Activated naive CD8-positive, alpha-beta T cell treated with anti-CD3 and anti-CD28 coated beads, Interleukin-2, amount 10 ng/mL, durations not matched to agents 7 days and 5 days (primary cell): Measurements from ENCODE around the gene ERG28. TPM values are rescaled to one million over a fixed set of nuclear protein-coding genes. Genes with fewer than 3 reads are reported as not detected.
A peak's percentile ranks its signal among the peaks of the same experiment; 100 is the strongest.

Source experiments
- ATAC-seq: fragments of 150-1000 bp; cut with Tn5 transposase; one replicate; pipeline ENCODE4 v1.10.0; 2021; ENCODE audit warnings: low read depth, moderate library complexity
- POLR2A ChIA-PET: fragments of 350-600 bp; sonication (Branson Sonifier 250); formaldehyde crosslinking; loops from one replicate; lab custom pipeline; 2021; ENCODE audit warnings: antibody characterized with exemption; lab: Charles Lee
- DNase-seq: peaks from one replicate; pipeline ENCODE4 v3.0.0; 2021
- H3K27ac Mint-ChIP-seq: one replicate; pipeline ENCODE4 v1.8.0; 2022; ENCODE audit warnings: mild to moderate bottlenecking, mixed read lengths
- H3K27me3 Mint-ChIP-seq: one replicate; pipeline ENCODE4 v1.8.0; 2022; ENCODE audit warnings: mild to moderate bottlenecking, moderate library complexity, mixed read lengths
- H3K36me3 Mint-ChIP-seq: one replicate; pipeline ENCODE4 v1.8.0; 2021; ENCODE audit warnings: mild to moderate bottlenecking, mixed read lengths
- H3K4me1 Mint-ChIP-seq: one replicate; pipeline ENCODE4 v1.8.0; 2021; ENCODE audit warnings: mixed read lengths
- H3K4me3 Mint-ChIP-seq: one replicate; pipeline ENCODE4 v1.8.0; 2022; ENCODE audit warnings: mild to moderate bottlenecking, moderate library complexity, mixed read lengths
- H3K9me3 Mint-ChIP-seq: one replicate; pipeline ENCODE4 v1.8.0; 2021; ENCODE audit warnings: mixed read lengths
- total RNA-seq, 2 experiments: library from RNA; stranded (reverse); gene quantifications; one replicate each; pipeline ENCODE4 v1.2.3, GENCODE V29; 2021

ERG28 gene
- total RNA-seq, 2 experiments from 2014 or later, result 16.0 to 16.5 TPM

DNA sequence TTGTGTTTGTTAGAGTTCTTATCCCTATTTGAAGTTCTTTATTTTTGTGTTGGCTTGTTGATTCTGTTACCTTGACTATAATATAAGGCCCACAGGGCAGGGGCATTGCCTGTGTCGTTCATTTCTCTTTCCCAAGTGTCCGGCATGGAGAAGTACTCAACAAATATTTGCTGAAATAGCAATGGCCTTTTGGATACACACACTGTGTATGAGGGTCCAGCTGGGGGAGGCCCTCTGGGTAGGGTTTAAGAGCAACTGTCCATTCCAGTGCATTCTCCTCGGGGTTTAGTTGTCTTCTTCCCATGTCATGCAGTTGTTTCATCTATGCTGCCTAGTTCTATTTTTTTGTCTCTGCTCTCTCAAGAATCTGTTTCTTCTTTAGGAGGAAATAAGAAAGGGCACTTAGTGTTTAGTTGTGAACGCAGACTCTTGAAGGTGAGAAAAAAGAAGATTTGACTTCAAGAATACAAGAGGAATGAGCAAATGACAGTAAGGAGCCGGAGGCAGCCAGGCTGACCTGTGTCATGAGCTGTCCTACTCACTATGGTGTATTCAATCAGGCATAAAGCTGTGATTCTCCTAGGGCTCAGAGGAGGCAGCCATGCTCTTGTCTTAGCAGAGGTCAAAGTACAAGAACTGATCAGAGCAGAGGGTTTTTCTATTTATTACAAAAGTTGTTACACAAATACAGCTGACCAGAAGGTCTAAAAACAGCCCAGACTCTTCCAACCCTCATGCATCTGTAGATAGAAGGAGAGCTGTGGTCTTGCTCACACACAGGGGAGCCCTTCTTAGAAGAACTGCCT is 10.2 kb downstream of the ERG28 start:
- Mint-ChIP-seq H3K36me3 (peaks cover 19% of the 10 kb centered on the region), H3K27me3 (no peaks in the 10 kb centered on the region), H3K4me3 (no peak overlapping the region), H3K27ac (no peak overlapping the region), H3K4me1 (peaks cover 2% of the 10 kb centered on the region), H3K9me3 (no peaks in the 10 kb centered on the region)
- DNase-seq (no peak), ATAC-seq (no peak)
- POLR2A ChIA-PET, result no interaction called here

DNA sequence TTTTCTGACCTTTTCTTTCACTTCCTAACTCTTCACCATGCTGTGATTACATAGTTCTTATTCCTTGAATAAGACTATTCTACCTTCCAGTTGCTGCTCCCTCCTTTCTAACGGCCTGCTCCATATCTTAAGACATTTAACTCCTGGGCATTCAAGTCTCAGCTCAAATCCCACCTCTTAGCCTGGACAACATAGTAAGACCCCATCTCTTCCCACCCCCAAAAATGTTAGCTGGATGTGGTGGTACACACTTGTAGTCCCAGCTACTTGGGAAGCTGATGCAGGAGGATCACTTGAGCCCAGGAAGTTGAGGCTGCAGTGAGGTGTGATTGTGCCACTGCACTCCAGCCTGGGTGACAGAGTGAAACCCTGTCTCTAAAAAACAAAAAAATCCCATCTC is 10.9 kb downstream of the ERG28 start:
- no peak overlapping the region for H3K27ac Mint-ChIP-seq
- POLR2A ChIA-PET, result interaction anchor here (1.0 kb wide), 1 partner anchor 11 kb away, joined by 3 read pairs; the partner anchor contains the start of genes ERG28 and TTLL5
- no peaks in the 10 kb centered on the region for H3K27me3 Mint-ChIP-seq
- peaks cover 2% of the 10 kb centered on the region for H3K4me1 Mint-ChIP-seq
- no peak for DNase-seq
- no peak overlapping the region for H3K4me3 Mint-ChIP-seq
- H3K9me3 Mint-ChIP-seq, result no peaks in the 10 kb centered on the region
- no peak for ATAC-seq
- peaks cover 20% of the 10 kb centered on the region for H3K36me3 Mint-ChIP-seq

DNA sequence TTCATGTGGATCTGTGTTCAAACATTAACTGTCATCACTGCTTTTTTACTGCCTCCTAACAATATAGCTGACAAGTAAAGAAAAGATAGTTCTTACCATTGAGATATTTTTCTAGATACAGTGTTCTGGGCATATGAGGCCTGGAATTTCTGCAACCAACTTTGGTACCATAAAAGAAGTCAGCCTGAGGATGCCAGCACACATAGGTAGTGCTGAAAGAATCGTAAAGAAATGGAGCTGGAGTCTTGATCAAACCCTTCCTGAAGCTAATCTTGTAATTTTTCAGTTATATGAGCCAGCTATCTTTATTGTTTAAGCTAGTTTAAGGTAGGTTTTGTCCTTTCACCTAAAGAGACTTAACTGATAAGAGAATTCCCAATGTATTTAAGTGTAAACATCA is 11.3 kb downstream of the ERG28 start:
- POLR2A ChIA-PET, result interaction anchor here (0.7 to 1.0 kb wide), 2 partner anchors 11 to 33 kb away, joined by 3 to 6 read pairs; partner anchors contain the start of genes ERG28 and TTLL5
- Mint-ChIP-seq H3K4me3 (no peak overlapping the region), H3K4me1 (peaks cover 2% of the 10 kb centered on the region), H3K27me3 (no peaks in the 10 kb centered on the region), H3K36me3 (peaks cover 19% of the 10 kb centered on the region), H3K9me3 (no peaks in the 10 kb centered on the region), H3K27ac (no peak overlapping the region)
- no peak for DNase-seq
- no peak for ATAC-seq

- POLR2A ChIA-PET, result no interaction called here
- H3K4me3 Mint-ChIP-seq, result no peak overlapping the region
- no peaks in the 10 kb centered on the region for H3K9me3 Mint-ChIP-seq
- ATAC-seq, result no peak
- peaks cover 19% of the 10 kb centered on the region for H3K36me3 Mint-ChIP-seq
- no peaks in the 10 kb centered on the region for H3K4me1 Mint-ChIP-seq
- H3K27me3 Mint-ChIP-seq, result no peaks in the 10 kb centered on the region
- H3K27ac Mint-ChIP-seq, result peak overlapping the region; percentile 9
- no peak for DNase-seq
Observed at GRCh38 chr14:75648066-75648838, 12.4 kb downstream of the ERG28 start.

DNA sequence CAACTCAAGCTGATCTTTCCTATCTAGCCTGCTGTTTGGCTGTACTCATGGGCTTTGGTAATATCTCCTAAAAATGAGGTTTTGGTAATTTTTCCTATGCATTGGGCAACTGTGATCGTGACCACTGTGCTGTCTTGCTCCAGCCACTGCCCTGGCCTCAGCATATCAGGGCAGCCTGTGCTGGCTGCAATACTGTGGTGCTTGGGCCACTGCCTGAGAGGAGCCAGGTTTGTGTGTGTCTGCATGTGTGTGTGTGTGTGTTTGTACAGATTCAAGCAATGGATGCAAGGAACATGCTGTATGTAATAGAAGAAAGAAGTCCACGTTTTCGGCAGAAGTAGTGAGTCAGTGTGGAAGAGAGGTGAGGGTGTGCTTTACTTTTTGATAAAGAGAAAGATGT is 13.0 kb downstream of the ERG28 start:
- H3K27ac Mint-ChIP-seq, result no peak overlapping the region
- DNase-seq, result no peak
- H3K4me3 Mint-ChIP-seq, result no peak overlapping the region
- POLR2A ChIA-PET, result interaction anchor here (0.6 kb wide), 1 partner anchor 346 kb away, joined by 6 read pairs; no protein-coding TSS in a partner anchor
- no peaks in the 10 kb centered on the region for H3K9me3 Mint-ChIP-seq
- no peaks in the 10 kb centered on the region for H3K27me3 Mint-ChIP-seq
- H3K36me3 Mint-ChIP-seq, result peaks cover 19% of the 10 kb centered on the region
- no peaks in the 10 kb centered on the region for H3K4me1 Mint-ChIP-seq
- ATAC-seq, result no peak

DNA sequence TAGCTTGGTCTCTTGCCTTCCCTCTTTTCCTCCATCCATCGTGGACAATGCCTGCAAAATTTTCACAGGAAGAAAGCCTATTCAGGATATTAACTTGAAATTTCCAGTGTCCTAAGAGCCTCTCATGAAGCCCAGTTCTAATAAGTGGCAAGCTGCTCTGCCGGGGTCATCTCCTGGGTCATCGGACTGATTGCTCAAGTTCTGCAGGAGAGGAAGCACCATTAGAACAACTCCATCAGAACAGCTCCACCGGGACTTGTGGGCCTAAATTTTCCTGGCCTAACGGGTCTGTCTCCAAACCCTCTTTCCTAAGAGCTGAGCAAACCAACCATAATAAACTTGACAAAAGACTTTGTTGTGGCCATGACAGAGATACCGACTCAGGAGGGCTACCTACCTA is 13.9 kb downstream of the ERG28 start:
- DNase-seq (no peak), ATAC-seq (no peak)
- Mint-ChIP-seq H3K9me3 (no peaks in the 10 kb centered on the region), H3K27ac (no peak overlapping the region), H3K4me3 (no peak overlapping the region), H3K27me3 (no peaks in the 10 kb centered on the region), H3K4me1 (no peaks in the 10 kb centered on the region), H3K36me3 (peaks cover 19% of the 10 kb centered on the region)
- POLR2A ChIA-PET, result interaction anchor here (0.6 kb wide), 1 partner anchor 345 kb away, joined by 6 read pairs; no protein-coding TSS in a partner anchor

DNA sequence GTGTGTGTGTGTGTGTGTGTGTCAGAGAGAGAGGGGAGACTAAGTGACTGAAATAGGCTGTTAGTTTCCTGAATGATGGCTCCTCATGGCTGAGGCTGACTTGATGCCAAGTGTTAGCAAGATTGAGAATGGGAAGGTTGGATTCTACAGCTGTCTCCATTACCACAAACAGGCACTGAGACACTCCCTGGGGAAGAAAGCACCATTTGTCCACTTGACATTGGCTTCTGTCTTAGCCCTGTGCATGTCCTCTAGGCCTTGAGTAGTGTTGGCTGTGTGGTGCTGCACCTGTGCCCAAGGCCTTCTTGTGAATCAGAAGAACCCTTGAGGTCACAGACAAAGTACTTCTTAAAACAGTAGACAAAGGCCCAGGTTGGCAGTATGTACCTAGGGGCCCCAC is 15.6 kb downstream of the ERG28 start:
- POLR2A ChIA-PET, result no interaction called here
- Mint-ChIP-seq H3K4me1 (no peaks in the 10 kb centered on the region), H3K9me3 (no peaks in the 10 kb centered on the region), H3K27me3 (no peaks in the 10 kb centered on the region), H3K27ac (no peak overlapping the region), H3K36me3 (peaks cover 13% of the 10 kb centered on the region), H3K4me3 (no peak overlapping the region)
- DNase-seq, result no peak
- no peak for ATAC-seq

DNA sequence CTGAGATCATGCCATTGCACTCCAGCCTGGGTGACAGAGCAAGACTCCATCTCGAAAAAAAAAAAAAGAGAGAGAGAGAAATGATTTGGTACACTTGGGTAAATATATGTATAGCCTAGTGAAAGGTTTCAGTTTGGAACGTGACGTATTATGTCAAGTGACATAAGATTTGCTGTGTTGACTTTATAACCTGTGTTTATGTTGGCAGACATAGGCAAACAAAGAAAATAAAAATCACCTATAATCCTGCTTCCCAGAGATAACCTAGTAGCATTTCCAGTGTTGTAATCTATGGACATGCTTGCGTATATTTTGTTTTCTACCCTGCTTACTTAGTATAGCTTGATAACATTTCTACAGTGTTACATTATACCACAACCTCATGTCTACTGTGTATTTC is 16.7 kb downstream of the ERG28 start:
- Mint-ChIP-seq H3K9me3 (no peaks in the 10 kb centered on the region), H3K36me3 (peaks cover 4% of the 10 kb centered on the region), H3K4me3 (no peak overlapping the region), H3K27me3 (no peaks in the 10 kb centered on the region), H3K27ac (no peak overlapping the region), H3K4me1 (no peaks in the 10 kb centered on the region)
- POLR2A ChIA-PET, result no interaction called here
- DNase-seq (no peak), ATAC-seq (no peak)

DNA sequence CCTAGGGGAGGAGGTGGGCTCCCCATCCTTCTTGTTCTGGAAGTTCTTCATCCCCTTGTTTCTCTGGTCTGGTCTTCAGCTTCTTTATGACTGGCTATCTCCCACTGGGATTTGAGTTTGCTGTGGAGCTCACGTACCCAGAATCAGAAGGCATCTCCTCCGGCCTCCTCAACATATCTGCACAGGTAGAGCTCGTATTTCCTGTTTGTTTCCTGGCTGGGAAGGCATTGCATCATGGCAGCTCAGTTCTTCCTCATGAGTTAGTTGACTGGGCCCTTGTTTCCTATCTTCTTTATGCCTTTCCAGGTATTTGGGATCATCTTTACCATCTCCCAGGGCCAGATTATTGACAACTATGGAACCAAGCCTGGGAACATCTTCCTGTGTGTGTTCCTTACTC is 19.8 kb downstream of the ERG28 start:
- DNase-seq (no peak), ATAC-seq (no peak)
- H3K9me3 Mint-ChIP-seq, result no peaks in the 10 kb centered on the region
- H3K27me3 Mint-ChIP-seq, result no peaks in the 10 kb centered on the region
- H3K36me3 Mint-ChIP-seq, result peaks cover 2% of the 10 kb centered on the region
- POLR2A ChIA-PET, result no interaction called here
- H3K27ac Mint-ChIP-seq, result no peak overlapping the region
- H3K4me3 Mint-ChIP-seq, result no peak overlapping the region
- no peaks in the 10 kb centered on the region for H3K4me1 Mint-ChIP-seq

GRCh38 chr14:75636100-75636692 is 24.5 kb downstream of the ERG28 start:
- ATAC-seq (no peak), DNase-seq (no peak)
- Mint-ChIP-seq H3K9me3 (no peaks in the 10 kb centered on the region), H3K27me3 (no peaks in the 10 kb centered on the region), H3K4me1 (no peaks in the 10 kb centered on the region), H3K27ac (no peak overlapping the region), H3K36me3 (no peaks in the 10 kb centered on the region), H3K4me3 (no peak overlapping the region)
- POLR2A ChIA-PET, result no interaction called here

DNA sequence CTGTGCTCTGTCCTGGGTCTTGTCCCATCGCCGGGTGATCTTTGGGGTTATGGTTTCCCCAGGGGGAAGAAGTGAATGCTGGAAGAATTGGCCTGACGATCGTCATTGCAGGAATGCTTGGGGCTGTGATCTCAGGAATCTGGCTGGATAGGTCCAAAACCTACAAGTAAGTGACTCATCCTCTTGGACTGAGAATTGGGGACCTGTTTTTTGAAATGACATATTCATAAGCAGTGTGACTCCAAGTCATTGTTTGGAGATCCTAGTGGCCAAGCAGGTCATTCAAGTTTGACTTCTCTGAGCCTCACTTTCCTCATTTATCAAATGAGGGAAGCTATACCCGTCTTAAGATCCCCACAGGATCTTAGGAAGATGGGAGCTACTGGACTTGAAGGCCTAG is 25.8 kb downstream of the ERG28 start:
- POLR2A ChIA-PET, result no interaction called here
- DNase-seq (no peak), ATAC-seq (no peak)

DNA sequence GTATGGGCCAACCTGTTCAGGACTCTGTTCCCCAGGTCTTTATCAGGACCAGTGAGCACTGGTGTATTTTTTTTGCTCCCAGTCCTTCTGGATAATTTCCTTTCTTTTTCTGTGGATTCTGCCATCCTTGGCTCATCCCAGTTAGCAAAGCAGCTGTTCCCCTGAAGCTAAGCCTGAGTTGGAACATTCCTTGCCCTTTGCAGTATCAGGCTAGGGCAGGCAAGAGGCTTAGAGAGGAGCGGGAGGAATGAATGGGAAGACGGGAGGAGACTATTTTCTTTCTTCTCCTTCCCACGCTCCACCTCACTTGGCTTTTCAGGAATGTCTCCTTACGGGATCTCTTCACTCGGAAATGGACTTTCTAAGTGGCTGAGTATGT is 29.2 kb downstream of the ERG28 start:
- no peak overlapping the region for H3K27ac Mint-ChIP-seq
- H3K27me3 Mint-ChIP-seq, result no peaks in the 10 kb centered on the region
- POLR2A ChIA-PET, result no interaction called here
- H3K36me3 Mint-ChIP-seq, result no peaks in the 10 kb centered on the region
- DNase-seq, result no peak
- H3K4me3 Mint-ChIP-seq, result no peak overlapping the region
- ATAC-seq, result no peak
- H3K9me3 Mint-ChIP-seq, result no peaks in the 10 kb centered on the region
- no peaks in the 10 kb centered on the region for H3K4me1 Mint-ChIP-seq

More for the DNA sequence above, 25.8 kb downstream of the ERG28 start:
- Mint-ChIP-seq H3K27me3 (no peaks in the 10 kb centered on the region), H3K4me1 (no peaks in the 10 kb centered on the region), H3K9me3 (no peaks in the 10 kb centered on the region), H3K36me3 (no peaks in the 10 kb centered on the region), H3K4me3 (no peak overlapping the region), H3K27ac (no peak overlapping the region)

DNA sequence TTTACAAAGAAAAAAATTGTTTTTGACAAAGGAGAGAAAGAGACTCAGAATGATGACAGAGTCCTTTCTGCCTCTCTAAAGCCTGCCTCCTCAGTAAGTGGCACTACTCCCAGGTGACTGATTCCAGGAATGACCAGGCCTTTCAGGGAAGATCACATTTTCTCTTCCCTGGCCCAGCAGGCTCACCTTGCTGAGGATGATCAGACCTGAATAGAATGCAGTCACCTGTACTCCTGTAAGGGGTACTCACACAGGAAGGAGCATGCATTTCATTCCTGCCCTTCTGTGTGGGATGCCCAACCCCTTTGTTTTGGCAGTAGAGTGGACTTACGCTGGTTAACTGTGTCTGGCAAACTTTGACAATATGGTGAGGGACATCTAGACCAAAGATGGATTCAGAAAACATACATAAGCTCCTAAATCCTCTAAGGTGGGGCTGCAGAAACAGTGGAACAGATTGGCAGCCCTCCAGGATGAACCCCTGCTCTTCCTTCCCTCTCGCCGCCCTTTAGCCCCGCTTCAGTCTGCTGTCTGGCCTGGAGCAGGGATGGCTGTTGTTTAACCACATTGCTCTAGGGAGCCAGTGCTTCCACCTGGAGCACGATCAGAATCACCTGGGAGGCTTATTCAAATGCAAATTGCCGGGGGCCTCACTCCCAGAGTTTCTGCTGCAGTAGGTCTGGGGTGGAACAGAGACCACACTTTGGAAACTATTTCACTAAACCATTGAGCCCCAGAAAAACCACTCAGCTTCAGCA is 29.8 kb downstream of the ERG28 start:
- no peaks in the 10 kb centered on the region for H3K4me1 Mint-ChIP-seq
- no peak overlapping the region for H3K4me3 Mint-ChIP-seq
- POLR2A ChIA-PET, result no interaction called here
- DNase-seq (no peak), ATAC-seq (no peak)
- H3K27ac Mint-ChIP-seq, result no peak overlapping the region
- H3K9me3 Mint-ChIP-seq, result no peaks in the 10 kb centered on the region
- H3K36me3 Mint-ChIP-seq, result no peaks in the 10 kb centered on the region
- H3K27me3 Mint-ChIP-seq, result no peaks in the 10 kb centered on the region
